22Rv1 (cell line): ENCODE data around the gene ARL17B.
"Not testable (repeated sequence)": the region's sequence is repeated elsewhere in the genome, so short reads cannot be mapped to it uniquely, and the experiment has no call there.

Source experiments
- ZFX ChIP-seq: fragments of 450-650 bp; IDR thresholded peaks from 2 replicates; pipeline ENCODE4 v1.6.1; 2017; ENCODE audit warnings: antibody characterized with exemption, borderline replicate concordance
- TF ChIP-seq, protein P1 (sequence below): fragments of 450-650 bp; IDR thresholded peaks from 2 replicates; pipeline ENCODE4 v1.5.1; 2017; ENCODE audit warnings: mild to moderate bottlenecking

DNA sequence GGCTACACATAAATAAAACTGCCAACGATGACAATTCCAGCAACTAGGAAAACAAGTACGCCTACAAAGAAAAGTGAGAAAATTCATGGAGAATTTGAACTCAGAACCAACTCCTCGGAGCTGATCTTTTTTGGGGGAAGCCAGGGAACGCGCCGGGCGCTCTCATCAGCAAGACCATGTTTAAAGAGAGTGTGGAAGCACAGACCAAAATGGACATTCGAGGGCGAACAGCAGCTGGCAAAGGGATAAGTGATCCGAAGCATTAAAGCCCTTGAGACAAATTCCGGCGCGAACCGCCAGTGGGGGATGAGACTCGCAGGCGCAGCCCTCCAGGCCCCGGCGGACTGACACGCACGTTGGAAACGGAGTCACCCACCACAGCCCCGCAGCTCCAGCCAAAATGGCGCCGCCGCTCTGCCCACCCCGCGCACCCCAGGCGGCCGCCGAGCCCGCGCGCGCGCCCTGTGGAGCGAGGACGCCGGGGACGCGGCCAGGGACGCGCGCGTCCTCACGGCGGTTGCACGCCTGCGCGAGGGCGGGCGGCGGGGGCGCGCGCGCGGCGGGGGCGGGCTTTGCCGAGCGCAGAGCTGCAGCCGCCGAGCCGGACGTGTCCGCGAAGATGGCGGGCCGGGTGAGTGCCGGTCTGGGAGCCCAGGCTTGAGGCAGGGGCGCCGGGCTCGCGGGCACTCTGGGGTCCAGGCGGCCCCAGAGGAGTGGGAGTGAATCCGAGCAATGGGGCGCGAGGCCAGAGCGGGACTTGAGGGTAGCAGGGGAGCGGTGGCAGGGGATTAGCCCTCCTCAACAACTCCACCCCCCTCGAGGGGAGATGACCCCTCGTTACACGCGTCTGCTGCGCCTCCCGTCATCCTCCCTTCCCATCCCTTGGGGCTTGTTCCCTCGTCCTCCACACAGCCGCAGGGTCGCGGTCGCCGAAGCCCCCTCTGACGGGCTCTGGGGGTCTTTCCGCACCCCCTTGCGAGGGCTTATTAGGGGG lies 11.0 kb upstream of the ARL17B start:
- TF ChIP-seq, protein P1, sequence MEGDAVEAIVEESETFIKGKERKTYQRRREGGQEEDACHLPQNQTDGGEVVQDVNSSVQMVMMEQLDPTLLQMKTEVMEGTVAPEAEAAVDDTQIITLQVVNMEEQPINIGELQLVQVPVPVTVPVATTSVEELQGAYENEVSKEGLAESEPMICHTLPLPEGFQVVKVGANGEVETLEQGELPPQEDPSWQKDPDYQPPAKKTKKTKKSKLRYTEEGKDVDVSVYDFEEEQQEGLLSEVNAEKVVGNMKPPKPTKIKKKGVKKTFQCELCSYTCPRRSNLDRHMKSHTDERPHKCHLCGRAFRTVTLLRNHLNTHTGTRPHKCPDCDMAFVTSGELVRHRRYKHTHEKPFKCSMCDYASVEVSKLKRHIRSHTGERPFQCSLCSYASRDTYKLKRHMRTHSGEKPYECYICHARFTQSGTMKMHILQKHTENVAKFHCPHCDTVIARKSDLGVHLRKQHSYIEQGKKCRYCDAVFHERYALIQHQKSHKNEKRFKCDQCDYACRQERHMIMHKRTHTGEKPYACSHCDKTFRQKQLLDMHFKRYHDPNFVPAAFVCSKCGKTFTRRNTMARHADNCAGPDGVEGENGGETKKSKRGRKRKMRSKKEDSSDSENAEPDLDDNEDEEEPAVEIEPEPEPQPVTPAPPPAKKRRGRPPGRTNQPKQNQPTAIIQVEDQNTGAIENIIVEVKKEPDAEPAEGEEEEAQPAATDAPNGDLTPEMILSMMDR: not testable (repeated sequence)
- TF ChIP-seq ZFX: not testable (repeated sequence)
